IMR-90 (cell line): ENCODE results near the gene GRK5. TPM values are rescaled to one million over a fixed set of nuclear protein-coding genes. Genes with fewer than 3 reads are reported as not detected.

ENCODE experiments used
- ATAC-seq: fragments of 200-7000 bp; cut with Tn5 transposase; 2 replicates; pipeline ENCODE4 v1.9.1; 2020; ENCODE audit warnings: low read depth, mild to moderate bottlenecking, moderate library complexity
- BruUV-seq: library from RNA; stranded (reverse); fragments of 400-500 nt; replicated peaks from 2 replicates; lab custom pipeline; 2021; lab: Mats Ljungman, UMichigan
- CTCF ChIA-PET: fragments of 300-600 bp; formaldehyde crosslinking; extraction: SDS; loops from one replicate; lab custom pipeline; 2021; ENCODE audit warnings: antibody characterized with exemption; lab: Yijun Ruan, JAX
- POLR2A ChIA-PET: fragments of 300-600 bp; sonication (Branson Sonifier 250); formaldehyde crosslinking; loops from one replicate; lab custom pipeline; 2022; ENCODE audit warnings: antibody characterized with exemption; ENCODE audit not compliant: unreplicated experiment; lab: Charles Lee
- DNase-seq: peaks from one replicate; pipeline ENCODE4 v3.0.0; 2013
- H2AFZ ChIP-seq: replicated peaks from 2 replicates; pipeline ENCODE3; 2013; ENCODE audit warnings: low read length, mild to moderate bottlenecking; ENCODE audit not compliant: poor library complexity
- H2AK5ac ChIP-seq: 2 replicates; pipeline ENCODE4 v1.6.1; 2013; ENCODE audit warnings: low read depth, low read length, inconsistent platforms
- H2AK9ac ChIP-seq: replicated peaks from 2 replicates; pipeline ENCODE3; 2013; ENCODE audit warnings: mild to moderate bottlenecking, low read depth, low read length, moderate library complexity; ENCODE audit not compliant: poor library complexity
- H2BK120ac ChIP-seq: 2 replicates; pipeline ENCODE4 v1.6.1; 2013; ENCODE audit warnings: low read depth, low read length, inconsistent platforms
- H2BK15ac ChIP-seq: 3 replicates; pipeline ENCODE4 v1.6.1; 2013; ENCODE audit warnings: low read depth, low read length, inconsistent platforms
- H2BK20ac ChIP-seq: 2 replicates; pipeline ENCODE4 v1.6.1; 2013; ENCODE audit warnings: low read depth, mild to moderate bottlenecking, inconsistent platforms, low read length, moderate library complexity
- H2BK5ac ChIP-seq: 2 replicates; pipeline ENCODE4 v1.6.1; 2013; ENCODE audit warnings: mild to moderate bottlenecking, low read depth, low read length, inconsistent platforms; ENCODE audit not compliant: poor library complexity, severe bottlenecking
- H3K14ac ChIP-seq: replicated peaks from 2 replicates; pipeline ENCODE4 v1.6.1; 2013; ENCODE audit warnings: low read depth, low read length, inconsistent platforms
- H3K18ac ChIP-seq: 2 replicates; pipeline ENCODE4 v1.6.1; 2013; ENCODE audit warnings: low read depth, low read length, control low read depth
- H3K23ac ChIP-seq: 2 replicates; pipeline ENCODE4 v1.6.1; 2013; ENCODE audit warnings: low read depth, low read length, inconsistent platforms
- H3K27ac ChIP-seq: 2 replicates; pipeline ENCODE4 v1.5.1; 2013; ENCODE audit warnings: mild to moderate bottlenecking, control low read depth, low read length; ENCODE audit not compliant: insufficient read depth
- H3K27me3 ChIP-seq: 2 replicates; pipeline ENCODE4 v1.6.1; 2013; ENCODE audit warnings: low read length; ENCODE audit not compliant: control insufficient read depth, insufficient read depth
- H3K36me3 ChIP-seq: 2 replicates; pipeline ENCODE4 v1.6.1; 2013; ENCODE audit warnings: low read length, mixed read lengths; ENCODE audit not compliant: control insufficient read depth, insufficient read depth
- H3K4ac ChIP-seq: 2 replicates; pipeline ENCODE4 v1.6.1; 2013; ENCODE audit warnings: low read depth, low read length, inconsistent platforms
- H3K4me1 ChIP-seq: 2 replicates; pipeline ENCODE4 v1.6.1; 2013; ENCODE audit warnings: low read length, mixed read lengths; ENCODE audit not compliant: control insufficient read depth, insufficient read depth
- H3K4me2 ChIP-seq: 2 replicates; pipeline ENCODE4 v1.6.1; 2013; ENCODE audit warnings: low read depth, mild to moderate bottlenecking, control low read depth, low read length, moderate library complexity
- H3K4me3 ChIP-seq: 2 replicates; pipeline ENCODE4 v1.5.1; 2013; ENCODE audit warnings: low read depth, mild to moderate bottlenecking, control low read depth, low read length, moderate library complexity; ENCODE audit not compliant: insufficient read depth
- H3K56ac ChIP-seq: 2 replicates; pipeline ENCODE4 v1.6.1; 2013; ENCODE audit warnings: low read length, inconsistent platforms; ENCODE audit not compliant: insufficient read depth; ENCODE audit errors: extremely low read depth
- H3K79me1 ChIP-seq, 2 experiments: 2 replicates each; pipeline ENCODE4 v1.6.1; 2013; ENCODE audit warnings: low read length in 2 of 2, inconsistent platforms in 1 of 2, low read depth in 1 of 2
- H3K9ac ChIP-seq: 2 replicates; pipeline ENCODE4 v1.6.1; 2013; ENCODE audit warnings: low read depth, low read length, control low read depth
- H3K9me1 ChIP-seq: 2 replicates; pipeline ENCODE4 v1.6.1; 2013; ENCODE audit warnings: low read length, inconsistent platforms; ENCODE audit not compliant: insufficient read depth
- H3K9me3 ChIP-seq: 2 replicates; pipeline ENCODE4 v1.6.1; 2013; ENCODE audit warnings: low read length; ENCODE audit not compliant: control insufficient read depth, insufficient read depth
- H4K20me1 ChIP-seq: 2 replicates; pipeline ENCODE4 v1.6.1; 2013; ENCODE audit warnings: low read length, inconsistent platforms; ENCODE audit not compliant: insufficient read depth
- H4K5ac ChIP-seq: 2 replicates; pipeline ENCODE4 v1.6.1; 2013; ENCODE audit warnings: mild to moderate bottlenecking, low read depth, low read length, control low read depth
- H4K8ac ChIP-seq, 2 experiments: 2 replicates each; pipeline ENCODE4 v1.6.1; 2013; ENCODE audit warnings: low read depth in 2 of 2, low read length in 2 of 2, control low read depth in 1 of 2, inconsistent platforms in 1 of 2
- H4K91ac ChIP-seq: 2 replicates; pipeline ENCODE4 v1.6.1; 2013; ENCODE audit warnings: low read depth, low read length, inconsistent platforms; ENCODE audit not compliant: insufficient read depth
- CEBPB ChIP-seq: IDR thresholded peaks from 2 replicates; pipeline ENCODE4 v1.6.1; 2012; ENCODE audit warnings: low read depth, low read length, improper control_type of control experiment
- CHD1 ChIP-seq: IDR thresholded peaks from 2 replicates; pipeline ENCODE4 v1.6.1; 2012; ENCODE audit warnings: low read depth, low read length, improper control_type of control experiment
- CTCF ChIP-seq: conservative IDR thresholded peaks from 2 replicates; pipeline ENCODE4 v1.5.1; 2012; ENCODE audit warnings: mild to moderate bottlenecking, low read depth, low read length, improper control_type of control experiment
- ELK1 ChIP-seq: fragments of 150-350 bp; IDR thresholded peaks from 2 replicates; pipeline ENCODE4 v1.6.1; 2016; ENCODE audit warnings: low read depth, mild to moderate bottlenecking, low read length, moderate library complexity, borderline replicate concordance
- FOS ChIP-seq: fragments of 150-350 bp; IDR thresholded peaks from 2 replicates; pipeline ENCODE4 v1.6.1; 2016; ENCODE audit warnings: low read depth, low read length
- MAFK ChIP-seq: IDR thresholded peaks from 2 replicates; pipeline ENCODE4 v1.6.1; 2012; ENCODE audit warnings: low read depth, low read length, improper control_type of control experiment
- POLR2A ChIP-seq: IDR thresholded peaks from 2 replicates; pipeline ENCODE4 v1.6.1; 2012; ENCODE audit warnings: mild to moderate bottlenecking, low read depth, low read length
- RAD21 ChIP-seq: IDR thresholded peaks from 2 replicates; pipeline ENCODE4 v1.6.1; 2012; ENCODE audit warnings: low read length, improper control_type of control experiment
- RCOR1 ChIP-seq: IDR thresholded peaks from 2 replicates; pipeline ENCODE4 v1.6.1; 2012; ENCODE audit warnings: mild to moderate bottlenecking, low read length, improper control_type of control experiment; ENCODE audit not compliant: insufficient replicate concordance
- SMC3 ChIP-seq: fragments of 150-350 bp; IDR thresholded peaks from 2 replicates; pipeline ENCODE4 v1.6.1; 2016; ENCODE audit warnings: low read depth, mild to moderate bottlenecking, antibody characterized with exemption, low read length, moderate library complexity
- USF2 ChIP-seq: fragments of 150-350 bp; IDR thresholded peaks from 2 replicates; pipeline ENCODE4 v1.6.1; 2017; ENCODE audit warnings: mild to moderate bottlenecking, antibody characterized with exemption, low read length, low read depth
- WGBS, 2 experiments: methylation state at CpG; one replicate each; pipeline versions ENCODE4 v1.1.5 to v1.1.7; 2013; ENCODE audit warnings: missing lambda C conversion rate in 2 of 2; ENCODE audit not compliant: insufficient read length in 1 of 2; ENCODE audit errors: extremely low coverage in 2 of 2; 5-methylcytosine and 5-hydroxymethylcytosine counted together
- dilution Hi-C: fragments of 300-500 bp; cut with HindIII; formaldehyde crosslinking; loops from one replicate; pipeline ENCODE4 v1.14.3; 2018; ENCODE audit warnings: low sequenced_read_pairs; ENCODE audit not compliant: unreplicated experiment
- in situ Hi-C: fragments of 300-500 bp; cut with MboI; formaldehyde crosslinking; loops from 3 replicates; pipeline ENCODE4 v1.14.3; 2019; ENCODE audit warnings: low sequenced_read_pairs, inconsistent platforms, mixed read lengths
- intact Hi-C: fragments of 100-400 bp; cut with micrococcal nuclease; formaldehyde crosslinking; loops from 2 replicates; pipeline ENCODE4 v1.10.0; 2022
- polyA plus RNA-seq, 3 experiments: library from polyadenylated mRNA; depleted of rRNA; stranded (reverse); fragments of >200 nt; gene quantifications; 2 replicates each; pipeline ENCODE4 v1.2.3, GENCODE V29; 2012; ENCODE audit warnings: low replicate concordance in 1 of 3
- total RNA-seq: library from RNA; depleted of rRNA; stranded (reverse); fragments of >200 nt; gene quantifications from 2 replicates; pipeline ENCODE4 v1.2.3, GENCODE V29; 2012

The GRK5 gene
- total and polyA plus RNA-seq, 2 of the 4 experiments (the other 2 are of a cell fraction), result 12.9 to 16.3 TPM

GRCh38 chr10:119348516-119349240 is 141.3 kb downstream of the GRK5 start:
- H3K27ac ChIP-seq, result peak overlapping the region; percentile 55; the same call in 1 of the 2 replicates
- H3K4ac ChIP-seq, result no peak overlapping the region
- in situ Hi-C loops, result no loop called here
- no peak overlapping the region for H2AFZ ChIP-seq
- peak overlapping the region; percentile 27; the same call in 1 of the 2 replicates for H2AK5ac ChIP-seq
- no peak overlapping the region for H2BK120ac ChIP-seq
- TF ChIP-seq POLR2A (no peak), RCOR1 (no peak), CTCF (peak; percentile 17; the same call in 1 of the 2 replicates), SMC3 (peak; percentile 25; the same call in 1 of the 2 replicates), CHD1 (no peak), USF2 (no peak), ELK1 (no peak), MAFK (no peak), CEBPB (peak; percentile 75), FOS (no peak), RAD21 (no peak)
- 29% methylated on average over 2 of the region's 15 CpGs; no CpG with 5 or more reads in 1 of the 2 experiments for WGBS, 2 experiments
- H3K36me3 ChIP-seq, result peaks cover 47% of the 10 kb centered on the region
- no peak overlapping the region; the same call in 1 of the 2 replicates for H4K91ac ChIP-seq
- H3K18ac ChIP-seq, result peak overlapping the region; percentile 0; the same call in 1 of the 2 replicates
- intact Hi-C loops, result no loop called here
- H4K5ac ChIP-seq, result no peak overlapping the region
- POLR2A ChIA-PET, result no interaction called here
- H3K23ac ChIP-seq, result no peak overlapping the region
- H2BK20ac ChIP-seq, result no peak overlapping the region
- no peak overlapping the region for H3K4me2 ChIP-seq
- no peaks in the 10 kb centered on the region for H3K27me3 ChIP-seq
- H3K4me1 ChIP-seq, result peaks cover 28% of the 10 kb centered on the region
- no peak overlapping the region for H2BK5ac ChIP-seq
- peak; percentile 54 for DNase-seq
- H3K9me1 ChIP-seq, result peaks cover 9% of the 10 kb centered on the region
- H2AK9ac ChIP-seq, result no peak overlapping the region
- dilution Hi-C loops, result no loop called here
- no peak overlapping the region for H3K14ac ChIP-seq
- peaks cover 40 to 84% of the 10 kb centered on the region in 2 experiments for H3K79me1 ChIP-seq
- no peak overlapping the region for H3K9ac ChIP-seq
- H3K4me3 ChIP-seq, result no peak overlapping the region
- H3K9me3 ChIP-seq, result peaks cover 4% of the 10 kb centered on the region; the same call in 1 of the 2 replicates
- H2BK15ac ChIP-seq, result no peak overlapping the region
- no TSS peak for BruUV-seq
- no peak overlapping the region for H3K56ac ChIP-seq
- CTCF ChIA-PET, result no interaction called here
- H4K8ac ChIP-seq, result peak overlapping the region in 1 of 2 experiments; percentile 8; a peak in 2 of 4 replicates
- peaks cover 70% of the 10 kb centered on the region for H4K20me1 ChIP-seq
- ATAC-seq, result peak; percentile 54
